Measurements from ENCODE around the gene TLE3. TPM values are rescaled to one million over a fixed set of nuclear protein-coding genes. Genes with fewer than 3 reads are reported as not detected.

Gene TLE3
- total RNA-seq, 2 experiments from 2014 or later: 48.8 to 53.5 TPM

DNA sequence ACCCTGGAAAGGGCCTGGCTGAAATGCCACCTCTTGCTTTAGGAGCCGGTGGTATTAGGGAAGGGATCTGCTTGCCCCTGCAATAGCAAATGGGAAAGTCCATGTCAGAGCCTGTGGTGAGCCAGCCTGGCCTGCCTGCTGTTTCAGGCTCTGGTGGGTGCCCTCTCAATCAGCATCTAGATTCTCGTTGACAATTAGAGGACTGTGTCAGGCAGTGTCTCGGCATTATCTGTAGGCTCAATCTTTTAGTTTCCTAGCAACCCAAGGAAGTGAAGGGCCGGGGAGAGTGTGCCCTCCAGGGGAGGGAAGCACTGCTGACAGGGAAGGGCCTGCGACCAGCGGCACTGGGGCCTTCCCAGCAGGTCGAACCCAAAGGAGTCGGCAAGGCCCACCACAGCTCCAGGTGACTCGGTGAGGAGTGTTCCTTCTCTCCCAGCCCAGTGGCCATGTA lies 42.1 kb downstream of the TLE3 start:
- Mint-ChIP-seq H3K4me1 (no peaks in the 10 kb centered on the region), H3K36me3 (peaks cover 27% of the 10 kb centered on the region), H3K4me3 (no peak overlapping the region), H3K27me3 (no peaks in the 10 kb centered on the region), H3K9me3 (ENCODE audit: low read depth) (no peaks in the 10 kb centered on the region), H3K27ac (no peak overlapping the region)
- DNase-seq (no peak), ATAC-seq (no peak)
- CTCF ChIA-PET: interaction anchor here (1.2 kb wide), 1 partner anchor 16 kb away, joined by 3 read pairs; no protein-coding TSS in a partner anchor

DNA sequence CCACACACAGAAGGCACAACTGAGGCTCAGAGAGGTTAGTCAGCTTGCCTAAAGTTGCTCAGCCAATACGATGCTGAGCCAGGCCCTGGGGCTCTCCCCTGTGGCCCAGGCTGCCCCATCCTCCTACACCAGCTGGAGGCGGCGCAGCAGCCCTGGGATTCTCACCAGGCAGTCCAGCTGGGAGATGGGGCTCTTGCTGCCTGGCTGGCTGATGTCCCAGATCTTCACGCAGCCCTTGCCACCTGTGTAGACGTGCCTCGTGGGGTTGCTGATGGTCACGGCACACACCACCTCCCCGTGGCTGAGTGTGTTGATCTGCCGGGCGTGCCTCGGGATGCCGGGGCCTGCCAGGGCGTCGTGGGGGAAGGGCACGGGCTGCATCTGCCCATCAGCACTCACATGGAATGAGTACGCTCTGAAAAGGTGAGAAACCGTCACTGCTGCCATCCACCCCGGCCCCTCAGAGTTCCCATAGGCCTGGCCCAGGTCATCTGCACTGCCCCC lies 42.8 kb downstream of the TLE3 start:
- CTCF ChIA-PET: no interaction called here
- DNase-seq (no peak), ATAC-seq (no peak)
- peaks cover 31% of the 10 kb centered on the region for H3K36me3 Mint-ChIP-seq
- H3K9me3 Mint-ChIP-seq (ENCODE audit: low read depth): no peaks in the 10 kb centered on the region
- H3K4me3 Mint-ChIP-seq: no peak overlapping the region
- no peak overlapping the region for H3K27ac Mint-ChIP-seq
- H3K27me3 Mint-ChIP-seq: no peaks in the 10 kb centered on the region
- no peaks in the 10 kb centered on the region for H3K4me1 Mint-ChIP-seq

GRCh38 chr15:70054366-70054765 lies 43.4 kb downstream of the TLE3 start:
- H3K27me3 Mint-ChIP-seq: no peaks in the 10 kb centered on the region
- DNase-seq (no peak), ATAC-seq (no peak)
- CTCF ChIA-PET: no interaction called here
- no peak overlapping the region for H3K27ac Mint-ChIP-seq
- peaks cover 29% of the 10 kb centered on the region for H3K36me3 Mint-ChIP-seq
- H3K4me1 Mint-ChIP-seq: no peaks in the 10 kb centered on the region
- no peaks in the 10 kb centered on the region for H3K9me3 Mint-ChIP-seq (ENCODE audit: low read depth)
- H3K4me3 Mint-ChIP-seq: no peak overlapping the region

DNA sequence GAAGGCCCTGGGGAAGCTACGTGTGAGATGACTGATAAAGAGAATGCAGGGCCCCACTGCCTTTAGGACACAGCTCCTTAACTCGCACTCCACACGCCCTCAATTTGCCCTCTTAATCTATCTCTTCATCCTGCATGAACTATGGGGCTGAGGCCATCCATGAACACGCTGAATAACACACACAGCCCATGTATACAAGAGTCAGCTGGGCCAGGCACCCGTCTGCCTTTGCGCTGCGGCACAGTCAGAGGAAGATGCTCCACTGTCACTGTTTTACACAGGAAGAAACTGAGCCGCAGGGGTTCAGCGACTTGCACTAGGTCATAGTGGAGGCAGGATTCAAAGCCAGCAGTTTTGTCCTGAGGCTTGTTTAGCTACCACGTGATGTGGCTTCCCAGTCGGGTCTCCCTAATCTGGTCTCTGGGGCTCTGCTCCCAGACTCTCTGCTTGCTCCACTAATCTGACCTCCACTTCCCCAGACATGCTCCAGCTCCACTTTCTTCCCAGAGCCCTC lies 43.9 kb downstream of the TLE3 start:
- CTCF ChIA-PET: no interaction called here
- H3K9me3 Mint-ChIP-seq (ENCODE audit: low read depth): no peaks in the 10 kb centered on the region

DNA sequence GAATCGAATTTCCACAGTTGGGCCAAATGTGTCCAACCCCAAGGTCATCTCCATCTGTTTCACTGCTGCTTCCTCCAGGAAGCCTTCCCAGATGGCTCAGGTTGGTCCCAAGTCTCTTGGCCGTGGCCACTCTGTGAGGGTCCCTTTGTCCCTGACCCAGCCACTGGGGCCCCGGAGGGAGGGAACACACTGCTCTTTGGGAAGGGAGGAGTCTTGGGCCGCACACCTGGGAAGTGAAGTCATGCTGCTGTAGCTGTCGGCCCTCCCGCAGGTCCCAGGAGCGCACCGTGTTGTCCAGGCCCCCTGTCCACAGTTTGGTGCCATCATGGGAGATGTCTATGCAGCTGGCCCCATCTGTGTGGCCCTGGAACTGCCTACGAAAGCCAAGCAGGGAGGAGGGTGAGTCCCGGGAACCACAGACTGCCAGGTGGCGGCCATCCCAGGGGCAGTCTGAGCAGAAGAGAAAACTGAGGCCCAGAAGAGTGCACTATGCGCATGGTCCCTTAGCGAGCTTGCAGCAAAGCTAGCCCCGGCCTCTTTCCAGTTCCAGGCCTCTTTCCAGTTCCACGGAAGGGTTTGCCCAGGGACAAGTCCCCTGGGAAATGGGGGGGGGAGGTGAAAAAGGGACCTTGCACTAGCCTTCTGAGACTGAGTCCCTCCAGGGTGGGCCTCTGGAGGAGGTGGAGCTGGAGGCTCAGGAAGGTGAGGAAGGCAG lies 44.6 kb downstream of the TLE3 start:
- no peaks in the 10 kb centered on the region for H3K27me3 Mint-ChIP-seq
- DNase-seq (no peak), ATAC-seq (no peak)
- no peaks in the 10 kb centered on the region for H3K9me3 Mint-ChIP-seq (ENCODE audit: low read depth)
- no peak overlapping the region for H3K4me3 Mint-ChIP-seq
- CTCF ChIA-PET: no interaction called here
- H3K4me1 Mint-ChIP-seq: no peaks in the 10 kb centered on the region
- peaks cover 25% of the 10 kb centered on the region for H3K36me3 Mint-ChIP-seq
- no peak overlapping the region for H3K27ac Mint-ChIP-seq

More for the DNA sequence above, 43.9 kb downstream of the TLE3 start:
- no peaks in the 10 kb centered on the region for H3K4me1 Mint-ChIP-seq
- H3K27me3 Mint-ChIP-seq: no peaks in the 10 kb centered on the region
- no peak overlapping the region for H3K4me3 Mint-ChIP-seq
- no peak for ATAC-seq
- DNase-seq: no peak
- H3K36me3 Mint-ChIP-seq: peaks cover 25% of the 10 kb centered on the region
- H3K27ac Mint-ChIP-seq: no peak overlapping the region

GRCh38 chr15:70051948-70052633 lies 45.6 kb downstream of the TLE3 start:
- H3K4me1 Mint-ChIP-seq: no peaks in the 10 kb centered on the region
- peaks cover 26% of the 10 kb centered on the region for H3K36me3 Mint-ChIP-seq
- H3K4me3 Mint-ChIP-seq: no peak overlapping the region
- CTCF ChIA-PET: no interaction called here
- no peak overlapping the region for H3K27ac Mint-ChIP-seq
- H3K27me3 Mint-ChIP-seq: no peaks in the 10 kb centered on the region
- no peaks in the 10 kb centered on the region for H3K9me3 Mint-ChIP-seq (ENCODE audit: low read depth)
- DNase-seq (no peak), ATAC-seq (no peak)

DNA sequence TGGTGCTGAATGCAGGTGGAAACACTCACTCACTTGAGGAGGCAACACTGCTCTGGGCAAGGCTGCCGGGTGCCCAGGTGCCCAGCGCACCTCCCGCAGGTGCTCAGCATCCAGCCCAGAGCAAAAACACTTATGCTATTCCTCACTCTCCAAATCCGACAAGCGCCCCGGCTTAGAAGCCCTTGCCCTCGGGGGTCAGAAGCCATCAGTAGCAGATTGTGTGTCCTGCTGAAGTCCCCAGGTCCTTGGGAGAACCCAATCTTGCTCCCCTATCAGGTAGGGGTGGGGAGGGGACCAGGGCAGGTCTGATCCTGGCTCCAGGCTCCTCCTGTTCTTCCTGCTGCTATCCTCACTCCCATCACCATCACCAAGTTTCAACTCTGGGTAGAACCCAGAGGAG lies 46.7 kb downstream of the TLE3 start:
- H3K27ac Mint-ChIP-seq: no peak overlapping the region
- ATAC-seq: no peak
- no peak overlapping the region for H3K4me3 Mint-ChIP-seq
- no peak for DNase-seq
- CTCF ChIA-PET: no interaction called here
- H3K36me3 Mint-ChIP-seq: peaks cover 30% of the 10 kb centered on the region
- H3K4me1 Mint-ChIP-seq: no peaks in the 10 kb centered on the region
- H3K9me3 Mint-ChIP-seq (ENCODE audit: low read depth): no peaks in the 10 kb centered on the region
- H3K27me3 Mint-ChIP-seq: no peaks in the 10 kb centered on the region

DNA sequence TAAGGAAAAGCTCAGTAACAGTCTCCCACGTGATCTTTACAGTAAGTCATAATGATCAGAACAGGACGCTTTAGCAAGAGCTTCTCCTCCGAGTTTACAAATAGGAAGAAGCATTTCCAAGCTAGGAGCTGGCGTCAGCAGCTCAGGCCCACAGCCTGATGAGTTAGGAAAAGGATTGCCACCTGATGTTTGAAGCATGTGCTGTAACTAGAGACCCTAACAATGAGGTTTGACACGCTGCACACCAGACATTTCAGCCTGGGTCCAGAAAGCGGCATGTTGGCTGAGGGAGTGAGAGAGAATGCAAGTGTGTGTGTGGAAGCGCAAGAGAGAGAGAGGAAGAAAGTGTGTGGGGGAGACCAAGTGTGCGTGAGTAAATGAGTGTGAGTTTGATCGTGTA lies 47.3 kb downstream of the TLE3 start:
- no peaks in the 10 kb centered on the region for H3K27me3 Mint-ChIP-seq
- no peak for ATAC-seq

DNA sequence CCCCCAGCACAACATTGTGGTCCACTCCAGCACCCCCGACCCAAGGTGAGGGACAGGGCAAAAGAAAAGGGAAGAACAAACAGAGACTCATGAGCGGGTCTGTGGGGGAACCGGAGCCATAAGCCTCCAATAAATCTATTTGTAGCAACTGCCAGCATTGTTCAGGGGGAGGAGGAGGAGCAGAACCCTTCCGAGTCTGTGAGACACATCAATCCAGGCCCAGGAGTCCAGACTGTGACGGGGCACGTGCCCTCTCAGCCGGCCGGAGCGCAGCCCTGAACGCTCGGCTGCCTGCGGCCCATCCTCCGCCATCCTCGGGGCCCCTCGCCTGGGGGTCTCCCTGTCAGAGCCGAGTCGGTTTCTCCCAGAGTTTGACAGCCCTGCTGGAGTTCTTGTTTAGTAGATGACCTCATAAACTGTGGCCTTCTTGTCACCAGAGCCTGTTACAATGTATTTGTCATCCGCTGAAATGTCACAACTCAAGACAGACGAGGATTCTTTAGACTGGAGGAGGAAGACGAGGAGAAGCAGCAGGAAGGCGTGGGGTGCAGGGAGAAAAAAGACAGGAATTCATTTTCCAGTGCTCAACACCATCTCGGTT lies 47.9 kb downstream of the TLE3 start:
- H3K27ac Mint-ChIP-seq: no peak overlapping the region
- no peaks in the 10 kb centered on the region for H3K9me3 Mint-ChIP-seq (ENCODE audit: low read depth)
- no peaks in the 10 kb centered on the region for H3K27me3 Mint-ChIP-seq
- no peak overlapping the region for H3K4me3 Mint-ChIP-seq
- CTCF ChIA-PET: no interaction called here
- H3K36me3 Mint-ChIP-seq: peaks cover 26% of the 10 kb centered on the region
- DNase-seq: no peak
- no peak for ATAC-seq
- H3K4me1 Mint-ChIP-seq: no peaks in the 10 kb centered on the region

More for the DNA sequence above, 47.3 kb downstream of the TLE3 start:
- Mint-ChIP-seq H3K27ac (no peak overlapping the region), H3K4me1 (no peaks in the 10 kb centered on the region), H3K9me3 (ENCODE audit: low read depth) (no peaks in the 10 kb centered on the region), H3K36me3 (peaks cover 28% of the 10 kb centered on the region), H3K4me3 (no peak overlapping the region)
- DNase-seq: no peak
- CTCF ChIA-PET: no interaction called here

DNA sequence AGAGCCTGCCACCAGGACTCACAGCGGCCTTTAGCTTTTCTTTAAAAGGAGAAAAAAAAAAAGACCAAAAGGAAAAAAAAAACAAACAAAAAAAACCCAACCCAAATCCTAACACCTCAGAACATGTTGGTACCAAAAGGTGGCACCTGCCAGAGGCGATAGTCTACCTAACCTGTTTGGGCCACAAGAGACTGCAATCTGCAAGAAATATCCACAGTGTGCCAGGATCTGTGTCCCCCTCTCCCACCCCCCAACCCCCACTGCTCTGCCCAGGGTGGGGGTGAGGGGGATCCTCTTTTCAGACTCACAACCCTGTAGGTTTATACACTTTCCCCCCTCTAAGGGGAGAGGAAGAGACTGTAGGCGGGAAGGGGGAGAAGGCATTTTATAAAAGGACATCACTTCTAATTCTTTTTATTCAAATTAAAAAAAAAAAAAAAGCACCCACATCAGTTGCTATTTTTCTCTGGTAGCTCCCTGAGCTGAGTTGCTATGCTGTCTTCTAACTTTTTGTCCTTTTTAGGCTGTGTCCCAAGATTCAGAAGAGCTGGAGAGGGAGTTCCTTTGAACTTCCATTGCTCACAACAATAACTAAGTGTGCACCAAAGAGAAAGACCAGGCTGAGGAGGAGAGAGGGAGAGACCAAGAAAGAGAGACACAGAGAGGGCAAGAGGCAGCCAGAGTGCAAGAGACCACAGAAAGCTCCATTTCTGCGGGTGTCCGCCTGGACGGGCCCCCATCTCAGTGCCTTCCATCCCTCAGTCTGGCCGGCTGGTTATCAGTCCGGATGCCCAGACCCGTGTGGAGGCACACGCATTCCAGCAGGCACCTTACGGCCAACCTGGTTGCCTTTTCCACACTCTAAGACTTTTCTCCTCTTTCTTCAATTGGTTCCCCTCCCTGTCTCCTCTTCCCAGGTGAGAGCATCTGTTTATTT lies 48.9 kb downstream of the TLE3 start:
- H3K4me1 Mint-ChIP-seq: no peaks in the 10 kb centered on the region
- CTCF ChIA-PET: interaction anchor here (1.1 kb wide), 1 partner anchor 25 kb away, joined by 4 read pairs; no protein-coding TSS in a partner anchor
- H3K27ac Mint-ChIP-seq: no peak overlapping the region
- ATAC-seq: no peak
- H3K4me3 Mint-ChIP-seq: no peak overlapping the region
- peaks cover 19% of the 10 kb centered on the region for H3K36me3 Mint-ChIP-seq
- no peak for DNase-seq
- no peaks in the 10 kb centered on the region for H3K9me3 Mint-ChIP-seq (ENCODE audit: low read depth)
- no peaks in the 10 kb centered on the region for H3K27me3 Mint-ChIP-seq

DNA sequence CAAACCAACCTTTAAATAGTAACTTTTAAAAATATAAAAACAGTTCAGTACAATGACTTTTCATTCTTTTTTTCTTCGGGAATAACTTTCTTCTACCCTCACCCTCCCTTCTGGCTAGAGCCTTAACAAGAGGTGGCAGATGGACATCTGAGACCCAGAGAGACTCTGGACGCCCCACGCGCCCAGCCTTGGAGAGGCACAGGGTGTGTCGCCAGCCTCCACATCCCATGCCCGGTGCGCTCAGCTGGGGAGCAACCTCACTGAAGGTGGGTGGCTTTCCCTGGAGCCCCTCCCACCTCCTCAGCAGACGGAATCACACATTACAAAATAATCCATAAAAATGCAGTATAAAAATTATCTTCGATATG lies 49.5 kb downstream of the TLE3 start:
- Mint-ChIP-seq H3K4me3 (no peak overlapping the region), H3K4me1 (no peaks in the 10 kb centered on the region), H3K27ac (no peak overlapping the region), H3K9me3 (ENCODE audit: low read depth) (no peaks in the 10 kb centered on the region), H3K36me3 (peaks cover 18% of the 10 kb centered on the region), H3K27me3 (no peaks in the 10 kb centered on the region)
- DNase-seq: no peak
- CTCF ChIA-PET: interaction anchor here (1.1 kb wide), 1 partner anchor 25 kb away, joined by 4 read pairs; no protein-coding TSS in a partner anchor
- ATAC-seq: no peak

DNA sequence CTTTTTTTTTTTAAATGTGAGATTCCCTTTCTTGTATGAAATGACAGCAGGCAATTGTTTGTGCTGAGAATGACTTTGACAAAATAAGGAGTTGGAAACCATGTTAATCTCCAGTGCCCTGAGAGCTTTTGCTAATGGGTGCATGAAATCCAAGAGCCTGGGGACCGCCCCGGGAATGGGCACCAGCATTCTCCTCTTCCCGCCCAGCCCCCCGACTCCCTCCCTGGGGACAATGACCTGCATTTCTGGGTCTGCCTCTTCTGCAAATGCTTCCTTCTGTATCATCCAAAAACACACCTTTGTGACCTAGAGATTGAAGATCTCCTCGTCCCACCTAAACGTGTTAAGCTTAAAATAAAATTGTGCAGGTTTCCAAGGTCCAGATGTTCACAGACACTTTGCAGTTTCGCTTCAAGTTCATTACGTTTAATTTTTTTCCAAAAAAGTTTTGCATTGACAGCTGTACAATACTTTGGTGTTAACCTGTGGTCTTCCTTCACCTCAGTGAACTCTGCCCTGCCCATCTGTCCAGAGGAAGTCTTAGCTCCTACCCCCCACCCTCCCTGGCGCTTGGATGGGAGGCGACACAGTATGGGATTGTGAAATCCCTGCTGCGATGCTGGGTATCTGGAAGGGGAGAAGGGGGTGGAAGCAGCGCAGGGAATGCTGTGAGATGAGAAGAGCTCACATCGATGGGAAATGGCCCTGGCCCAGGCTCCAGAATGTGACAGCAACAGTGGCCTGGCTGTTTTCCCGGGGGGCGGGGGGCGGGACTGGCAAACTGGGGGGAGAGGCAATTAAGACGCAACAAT lies 50.1 kb downstream of the TLE3 start:
- no peak for DNase-seq
- CTCF ChIA-PET: interaction anchor here (1.1 kb wide), 1 partner anchor 24 kb away, joined by 4 read pairs; no protein-coding TSS in a partner anchor
- Mint-ChIP-seq H3K4me3 (no peak overlapping the region), H3K27me3 (no peaks in the 10 kb centered on the region), H3K27ac (no peak overlapping the region), H3K4me1 (no peaks in the 10 kb centered on the region), H3K36me3 (peaks cover 16% of the 10 kb centered on the region), H3K9me3 (ENCODE audit: low read depth) (no peaks in the 10 kb centered on the region)
- ATAC-seq: no peak
